B cell (primary cell): Measurements from ENCODE around the gene AHNAK. TPM values are rescaled to one million over a fixed set of nuclear protein-coding genes. Genes with fewer than 3 reads are reported as not detected.

Experiments used
- ATAC-seq: fragments of 200-7000 bp; cut with Tn5 transposase; one replicate; pipeline ENCODE4 v1.10.0; 2021; ENCODE audit warnings: low read depth, mild to moderate bottlenecking, moderate number of reproducible peaks, moderate library complexity
- CTCF ChIA-PET: fragments of 350-600 bp; sonication (Branson Sonifier 250); formaldehyde crosslinking; loops from one replicate; lab custom pipeline; 2021; ENCODE audit warnings: antibody characterized with exemption, inconsistent platforms; lab: Charles Lee
- POLR2A ChIA-PET: fragments of 350-600 bp; sonication (Branson Sonifier 250); formaldehyde crosslinking; loops from one replicate; lab custom pipeline; 2021; ENCODE audit warnings: antibody characterized with exemption; lab: Charles Lee
- DNase-seq: peaks from one replicate; pipeline ENCODE4 v3.0.0; 2013
- H2AFZ ChIP-seq: 2 replicates; pipeline ENCODE4 v1.6.1; 2012; ENCODE audit warnings: mild to moderate bottlenecking, low read depth, low read length; ENCODE audit not compliant: insufficient read depth, poor library complexity, severe bottlenecking
- H3K27ac ChIP-seq, 2 donors: 1 replicate in 1 of 2; 2 replicates in 1 of 2; pipeline ENCODE4 v1.5.1; 2012 to 2013; ENCODE audit warnings: low read length in 2 of 2, mild to moderate bottlenecking in 2 of 2, moderate library complexity in 1 of 2
- H3K27me3 ChIP-seq, 4 experiments: fragments of 200-600 bp in 1 of 4; sonication (generic) in 1 of 4; replicated peaks in 1 of 4; 1 replicate in 2 of 4; 2 replicates in 2 of 4; pipeline versions ENCODE4 v1.6.1 to v1.7.0; 2013 to 2016; ENCODE audit warnings: low read length in 3 of 4, mild to moderate bottlenecking in 2 of 4, mixed read lengths in 1 of 4, moderate library complexity in 1 of 4; ENCODE audit not compliant: insufficient read depth in 4 of 4, control insufficient read depth in 3 of 4; ENCODE audit errors: control extremely low read depth in 1 of 4
- H3K36me3 ChIP-seq, 2 experiments: replicated peaks in 1 of 2; 1 replicate in 1 of 2; 2 replicates in 1 of 2; pipeline versions ENCODE4 v1.6.1 to v1.7.1; 2013; ENCODE audit warnings: low read length in 1 of 2; ENCODE audit not compliant: insufficient read depth in 2 of 2, control insufficient read depth in 1 of 2; ENCODE audit errors: control extremely low read depth in 1 of 2, extremely low read depth in 1 of 2
- H3K4me1 ChIP-seq, 2 donors: fragments of 200-600 bp in 1 of 2; sonication (generic) in 1 of 2; 1 replicate in 1 of 2; 2 replicates in 1 of 2; pipeline versions ENCODE4 v1.5.1 to v1.6.1; 2013 to 2017; ENCODE audit warnings: low read length in 2 of 2; ENCODE audit not compliant: control insufficient read depth in 2 of 2, insufficient read depth in 2 of 2
- H3K4me2 ChIP-seq: replicated peaks from 2 replicates; pipeline ENCODE3; 2012; ENCODE audit warnings: mild to moderate bottlenecking, low read depth, low read length; ENCODE audit not compliant: poor library complexity, severe bottlenecking
- H3K4me3 ChIP-seq, 5 experiments: fragments of 200-600 bp in 1 of 5; sonication (generic) in 1 of 5; 1 replicate in 3 of 5; 2 replicates in 2 of 5; pipeline versions ENCODE4 v1.5.1 to v1.7.0; 2011 to 2016; ENCODE audit warnings: low read length in 4 of 5, mild to moderate bottlenecking in 4 of 5, low read depth in 2 of 5, control low read depth in 1 of 5, moderate library complexity in 1 of 5; ENCODE audit not compliant: insufficient read depth in 1 of 5; ENCODE audit errors: control extremely low read depth in 1 of 5, extremely low read depth in 1 of 5
- H3K79me2 ChIP-seq: fragments of 200-600 bp; sonication (generic); one replicate; pipeline ENCODE4 v1.6.0; 2016; ENCODE audit warnings: low read length; ENCODE audit not compliant: control insufficient read depth, insufficient read depth
- H3K9ac ChIP-seq: fragments of 200-600 bp; sonication (generic); 2 replicates; pipeline ENCODE4 v1.6.1; 2017; ENCODE audit warnings: mild to moderate bottlenecking, low read length, moderate library complexity
- H3K9me3 ChIP-seq, 3 donors: one replicate each; pipeline versions ENCODE4 v1.6.1 to v1.7.1; 2013; ENCODE audit warnings: low read length in 2 of 3; ENCODE audit not compliant: control insufficient read depth in 2 of 3, insufficient read depth in 1 of 3; ENCODE audit errors: control extremely low read depth in 1 of 3
- H4K20me1 ChIP-seq: 2 replicates; pipeline ENCODE4 v1.6.0; 2012; ENCODE audit warnings: mild to moderate bottlenecking, low read length; ENCODE audit not compliant: insufficient read depth, control insufficient read depth, poor library complexity, severe bottlenecking
- H3K27ac Mint-ChIP-seq: one replicate; pipeline ENCODE4 v1.8.0; 2021; ENCODE audit warnings: mixed read lengths
- H3K27me3 Mint-ChIP-seq: one replicate; pipeline ENCODE4 v1.8.0; 2021; ENCODE audit warnings: mixed read lengths
- H3K4me1 Mint-ChIP-seq: one replicate; pipeline ENCODE4 v1.8.0; 2021; ENCODE audit warnings: mixed read lengths
- H3K4me3 Mint-ChIP-seq: one replicate; pipeline ENCODE4 v1.8.0; 2021; ENCODE audit warnings: mixed read lengths
- H3K9me3 Mint-ChIP-seq: one replicate; pipeline ENCODE4 v1.8.0; 2022; ENCODE audit warnings: mixed read lengths; ENCODE audit not compliant: insufficient read depth
- CTCF ChIP-seq: fragments of 200-600 bp; IDR thresholded peaks from one replicate; pipeline ENCODE4 v1.8.0; 2022; ENCODE audit warnings: antibody characterized with exemption, mild to moderate bottlenecking
- EZH2 ChIP-seq: IDR thresholded peaks from 2 replicates; pipeline ENCODE4 v1.6.1; 2012; ENCODE audit warnings: borderline replicate concordance, low read depth, mild to moderate bottlenecking, moderate library complexity, low read length; ENCODE audit not compliant: insufficient read depth, poor library complexity, severe bottlenecking
- WGBS: methylation state at CpG from one replicate; pipeline ENCODE4 v1.1.5; 2013; ENCODE audit warnings: missing lambda C conversion rate; ENCODE audit not compliant: insufficient coverage; 5-methylcytosine and 5-hydroxymethylcytosine counted together
- intact Hi-C: fragments of 100-400 bp; cut with micrococcal nuclease; formaldehyde crosslinking; loops from one replicate; pipeline ENCODE4 v1.10.0; 2022
- polyA plus RNA-seq: library from polyadenylated mRNA; depleted of rRNA; stranded (reverse); fragments of >200 nt; gene quantifications from 2 replicates; pipeline ENCODE4 v1.2.3, GENCODE V29; 2012
- total RNA-seq, 2 donors: library from RNA; stranded (reverse); fragments of 120-200 nt in 1 of 2; gene quantifications; 1 replicate in 1 of 2; 2 replicates in 1 of 2; pipeline versions ENCODE4 v1.2.3 to v1.2.4, GENCODE V29; 2013 to 2022

Gene AHNAK
- total and polyA plus RNA-seq, 2 donors (not counting 1 experiment from before 2014, with no cell fraction given) = 63.7 to 229 TPM

GRCh38 chr11:62556108-62556874 is 9.7 kb upstream of the AHNAK start:
- H3K9ac ChIP-seq = peak overlapping the region; percentile 44
- ATAC-seq (peak; percentile 37), DNase-seq (peak; percentile 75)
- POLR2A ChIA-PET = interaction anchor here (0.7 to 9.3 kb wide), 9 partner anchors 10 to 285 kb away, joined by 3 to 119 read pairs (median 4); partner anchors contain the start of genes AHNAK, C11orf98, CSKMT and EEF1G
- Mint-ChIP-seq H3K9me3 (no peaks in the 10 kb centered on the region), H3K27ac (peak overlapping the region; percentile 96), H3K4me3 (peak overlapping the region; percentile 80), H3K27me3 (no peaks in the 10 kb centered on the region), H3K4me1 (peaks cover 74% of the 10 kb centered on the region)
- H2AFZ ChIP-seq = peak overlapping the region; percentile 32
- H4K20me1 ChIP-seq = peaks cover 7% of the 10 kb centered on the region
- WGBS = 1% methylated on average over 9 of the region's 14 CpGs
- peak overlapping the region; percentile 74 for H3K4me2 ChIP-seq
- intact Hi-C loops = loop anchor here (1.0 to 5.0 kb wide), 5 partner anchors 10 to 1199 kb away; partner anchors contain the start of genes AHNAK and EEF1G
- peaks cover 65 to 84% of the 10 kb centered on the region in 2 donors for H3K4me1 ChIP-seq
- peak overlapping the region in 4 of 5 experiments; percentile 0 to 53 (median 26) for H3K4me3 ChIP-seq
- H3K36me3 ChIP-seq = peaks cover 7 to 27% of the 10 kb centered on the region in 2 experiments
- CTCF ChIA-PET = interaction anchor here (0.5 to 13.2 kb wide), 9 partner anchors 9 to 176 kb away, joined by 3 to 376 read pairs (median 6); partner anchors contain the start of genes AHNAK and TUT1
- H3K27me3 ChIP-seq = no peaks in the 10 kb centered on the region
- TF ChIP-seq EZH2 (no peak), CTCF (no peak)
- H3K79me2 ChIP-seq = peaks cover 22% of the 10 kb centered on the region
- no peaks in the 10 kb centered on the region for H3K9me3 ChIP-seq
- H3K27ac ChIP-seq = peak overlapping the region; percentile 98 to 99
